ENCODE measurements around the gene PTPRM. TPM values are rescaled to one million over a fixed set of nuclear protein-coding genes. Genes with fewer than 3 reads are reported as not detected.

PTPRM gene
- total RNA-seq, 1 experiment from 2014 or later, result 6.2 TPM

DNA sequence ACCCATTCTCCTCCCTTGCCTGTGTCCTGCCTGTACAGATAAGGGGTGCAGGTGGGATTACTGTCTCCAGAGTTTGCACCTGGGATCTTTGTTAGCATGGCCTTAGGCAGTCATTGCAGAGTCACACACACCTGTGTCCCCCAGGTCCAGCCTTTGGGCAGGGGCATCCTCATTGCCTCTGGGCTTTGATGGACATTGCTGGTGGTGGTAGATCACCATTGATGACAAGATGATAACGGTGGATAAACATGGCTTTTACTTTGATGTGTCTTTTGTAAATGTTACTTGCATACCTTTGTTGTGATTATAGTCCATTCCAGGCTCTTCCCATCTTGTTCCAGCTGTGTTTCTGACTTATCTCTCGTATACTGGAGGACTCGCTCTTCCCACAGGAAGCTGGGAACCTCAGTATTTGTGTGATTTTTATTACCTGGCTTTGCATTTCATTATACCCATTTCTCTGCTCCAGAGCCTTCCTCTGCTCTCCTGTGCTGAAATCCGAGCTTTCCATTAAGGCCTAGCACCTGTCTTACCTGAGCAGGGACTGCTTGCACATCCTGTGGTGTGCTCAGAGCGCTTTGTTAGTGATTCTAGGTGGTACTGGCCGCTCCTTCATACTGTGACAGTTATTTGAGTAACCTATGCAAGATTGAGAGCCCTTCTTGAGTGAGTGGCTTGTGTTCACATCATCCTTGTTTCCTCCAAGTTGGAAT is 79.2 kb downstream of the PTPRM start:
- no peak for DNase-seq
- H3K27ac ChIP-seq (ENCODE audit: insufficient read length, low read depth, low read length), result no peak overlapping the region
- no CpG with 5 or more reads among the region's 6 CpGs for WGBS (ENCODE audit: extremely low coverage, insufficient read length, low lambda C conversion rate)
- H3K79me1 ChIP-seq (ENCODE audit: insufficient read depth, low read depth, low read length, poor library complexity, severe bottlenecking), result no peaks in the 10 kb centered on the region
- no peak overlapping the region for H2BK20ac ChIP-seq (ENCODE audit: low read depth, low read length, poor library complexity, severe bottlenecking)
- no peak overlapping the region for H3K9ac ChIP-seq (ENCODE audit: extremely low read depth, insufficient read length, low read length)
- TF ChIP-seq, protein P1, sequence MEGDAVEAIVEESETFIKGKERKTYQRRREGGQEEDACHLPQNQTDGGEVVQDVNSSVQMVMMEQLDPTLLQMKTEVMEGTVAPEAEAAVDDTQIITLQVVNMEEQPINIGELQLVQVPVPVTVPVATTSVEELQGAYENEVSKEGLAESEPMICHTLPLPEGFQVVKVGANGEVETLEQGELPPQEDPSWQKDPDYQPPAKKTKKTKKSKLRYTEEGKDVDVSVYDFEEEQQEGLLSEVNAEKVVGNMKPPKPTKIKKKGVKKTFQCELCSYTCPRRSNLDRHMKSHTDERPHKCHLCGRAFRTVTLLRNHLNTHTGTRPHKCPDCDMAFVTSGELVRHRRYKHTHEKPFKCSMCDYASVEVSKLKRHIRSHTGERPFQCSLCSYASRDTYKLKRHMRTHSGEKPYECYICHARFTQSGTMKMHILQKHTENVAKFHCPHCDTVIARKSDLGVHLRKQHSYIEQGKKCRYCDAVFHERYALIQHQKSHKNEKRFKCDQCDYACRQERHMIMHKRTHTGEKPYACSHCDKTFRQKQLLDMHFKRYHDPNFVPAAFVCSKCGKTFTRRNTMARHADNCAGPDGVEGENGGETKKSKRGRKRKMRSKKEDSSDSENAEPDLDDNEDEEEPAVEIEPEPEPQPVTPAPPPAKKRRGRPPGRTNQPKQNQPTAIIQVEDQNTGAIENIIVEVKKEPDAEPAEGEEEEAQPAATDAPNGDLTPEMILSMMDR (conservative IDR thresholded peaks at IDR 0.05), result no peak
- Mint-ChIP-seq H3K36me3 (ENCODE audit: insufficient read depth in 1 of 3, low read depth in 3 of 3) (peaks cover 3 to 13% (median 4%) of the 10 kb centered on the region in 3 experiments; a peak in 5 of 7 replicates), H3K4me3 (no peak overlapping the region), H3K4me1 (peaks cover 14 to 15% of the 10 kb centered on the region in 2 experiments), H3K27me3 (ENCODE audit: low read depth) (no peaks in the 10 kb centered on the region), H3K9me3 (peaks cover 11 to 14% of the 10 kb centered on the region in 2 experiments; a peak in 4 of 5 replicates), H3K27ac (no peak overlapping the region)
- H4K8ac ChIP-seq (replicated peaks; ENCODE audit: insufficient read length, low read depth, low read length), result no peak overlapping the region
- no peak overlapping the region for H3T11ph ChIP-seq (ENCODE audit: low read length)
- no peak overlapping the region for H3K18ac ChIP-seq (ENCODE audit: insufficient read length, low read depth, low read length)
- no peak overlapping the region for H2BK12ac ChIP-seq (ENCODE audit: insufficient read length, low read depth, low read length)
- no peak overlapping the region for H4K91ac ChIP-seq (ENCODE audit: insufficient read length, low read depth, low read length)
- no peak overlapping the region for H3K56ac ChIP-seq (ENCODE audit: insufficient read length, low read depth, low read length)
- H2BK5ac ChIP-seq (ENCODE audit: insufficient read length, low read length), result no peak overlapping the region
- H3K23me2 ChIP-seq (ENCODE audit: insufficient read length, low read depth, low read length, poor library complexity, severe bottlenecking), result no peaks in the 10 kb centered on the region
- H3K4ac ChIP-seq (ENCODE audit: low read depth, low read length), result no peak overlapping the region
- H2AK5ac ChIP-seq (ENCODE audit: insufficient read length, low read length), result no peak overlapping the region
- H3K4me1 ChIP-seq (ENCODE audit: insufficient read depth, low read length), result peaks cover 3% of the 10 kb centered on the region; the same call in 1 of the 2 replicates
- no peaks in the 10 kb centered on the region for H3K27me3 ChIP-seq (ENCODE audit: insufficient read depth, low read length)
- no peak overlapping the region for H2BK15ac ChIP-seq (ENCODE audit: low read depth, low read length)
- H3K23ac ChIP-seq (ENCODE audit: insufficient read length, low read depth, low read length), result no peak overlapping the region
- H3K14ac ChIP-seq (ENCODE audit: insufficient read depth, low read length), result no peak overlapping the region
- no peak overlapping the region for H3K4me2 ChIP-seq (ENCODE audit: insufficient read depth, insufficient read length, low read length)
- H4K20me1 ChIP-seq (ENCODE audit: control insufficient read depth, insufficient read depth, insufficient read length), result no peaks in the 10 kb centered on the region
- no peak overlapping the region for H2BK120ac ChIP-seq (ENCODE audit: low read depth, low read length, poor library complexity, severe bottlenecking)
- no peak overlapping the region for H2AFZ ChIP-seq (ENCODE audit: low read length)
- H3K79me2 ChIP-seq (ENCODE audit: insufficient read depth, low read length), result no peaks in the 10 kb centered on the region
- H4K5ac ChIP-seq (ENCODE audit: insufficient read length, low read depth, low read length), result no peak overlapping the region
- no peaks in the 10 kb centered on the region for H3K9me3 ChIP-seq (ENCODE audit: control insufficient read depth, low read depth, low read length)
